NB4 (cell line): Measurements from ENCODE around the gene CHAF1B.
"Not testable (repeated sequence)": the region's sequence is repeated elsewhere in the genome, so short reads cannot be mapped to it uniquely, and the experiment has no call there.

Experiments used
- TF ChIP-seq, protein P1 (sequence below): IDR thresholded peaks from one replicate; pipeline ENCODE4 v1.5.1; 2012; ENCODE audit warnings: low read depth, low read length
- TF ChIP-seq, protein P2 (sequence below): IDR thresholded peaks from 2 replicates; pipeline ENCODE4 v1.6.1; 2011; ENCODE audit warnings: low read depth, low read length

DNA sequence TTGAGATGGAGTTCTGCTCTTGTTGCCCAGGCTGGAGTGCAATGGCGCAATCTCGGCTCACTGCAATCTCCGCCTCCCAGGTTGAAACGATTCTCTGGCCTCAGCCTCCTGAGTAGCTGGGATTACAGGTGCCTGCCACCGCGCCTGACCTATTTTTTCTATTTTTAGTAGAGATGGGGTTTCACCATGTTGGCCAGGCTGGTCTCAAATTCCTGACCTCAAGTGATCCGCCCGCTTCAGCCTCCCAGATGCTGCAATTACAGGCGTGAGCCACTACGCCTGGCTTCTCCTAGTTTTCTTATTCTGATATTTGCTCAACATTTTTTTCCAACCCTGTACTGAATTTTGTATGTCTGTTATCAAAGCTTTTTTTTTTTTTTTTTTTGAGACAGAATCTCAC is 2.5 kb upstream of the CHAF1B start:
- TF ChIP-seq, protein P1, sequence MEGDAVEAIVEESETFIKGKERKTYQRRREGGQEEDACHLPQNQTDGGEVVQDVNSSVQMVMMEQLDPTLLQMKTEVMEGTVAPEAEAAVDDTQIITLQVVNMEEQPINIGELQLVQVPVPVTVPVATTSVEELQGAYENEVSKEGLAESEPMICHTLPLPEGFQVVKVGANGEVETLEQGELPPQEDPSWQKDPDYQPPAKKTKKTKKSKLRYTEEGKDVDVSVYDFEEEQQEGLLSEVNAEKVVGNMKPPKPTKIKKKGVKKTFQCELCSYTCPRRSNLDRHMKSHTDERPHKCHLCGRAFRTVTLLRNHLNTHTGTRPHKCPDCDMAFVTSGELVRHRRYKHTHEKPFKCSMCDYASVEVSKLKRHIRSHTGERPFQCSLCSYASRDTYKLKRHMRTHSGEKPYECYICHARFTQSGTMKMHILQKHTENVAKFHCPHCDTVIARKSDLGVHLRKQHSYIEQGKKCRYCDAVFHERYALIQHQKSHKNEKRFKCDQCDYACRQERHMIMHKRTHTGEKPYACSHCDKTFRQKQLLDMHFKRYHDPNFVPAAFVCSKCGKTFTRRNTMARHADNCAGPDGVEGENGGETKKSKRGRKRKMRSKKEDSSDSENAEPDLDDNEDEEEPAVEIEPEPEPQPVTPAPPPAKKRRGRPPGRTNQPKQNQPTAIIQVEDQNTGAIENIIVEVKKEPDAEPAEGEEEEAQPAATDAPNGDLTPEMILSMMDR, result not testable (repeated sequence)
- TF ChIP-seq, protein P2, sequence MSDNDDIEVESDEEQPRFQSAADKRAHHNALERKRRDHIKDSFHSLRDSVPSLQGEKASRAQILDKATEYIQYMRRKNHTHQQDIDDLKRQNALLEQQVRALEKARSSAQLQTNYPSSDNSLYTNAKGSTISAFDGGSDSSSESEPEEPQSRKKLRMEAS, result not testable (repeated sequence)
